Loucy (cell line): ENCODE measurements around the gene TJP2.

Source experiments
- EZH2phosphoT487 ChIP-seq: fragments of 200-600 bp; IDR thresholded peaks from 2 replicates; pipeline ENCODE4 v1.6.1; 2018; ENCODE audit warnings: antibody characterized with exemption, mild to moderate bottlenecking, moderate library complexity, borderline replicate concordance
- TF ChIP-seq, protein P1 (sequence below): fragments of 200-600 bp; sonication (generic); conservative IDR thresholded peaks from 2 replicates; pipeline ENCODE4 v1.5.1; 2014; ENCODE audit warnings: mild to moderate bottlenecking, antibody characterized with exemption, low read length

- TF ChIP-seq, protein P1, sequence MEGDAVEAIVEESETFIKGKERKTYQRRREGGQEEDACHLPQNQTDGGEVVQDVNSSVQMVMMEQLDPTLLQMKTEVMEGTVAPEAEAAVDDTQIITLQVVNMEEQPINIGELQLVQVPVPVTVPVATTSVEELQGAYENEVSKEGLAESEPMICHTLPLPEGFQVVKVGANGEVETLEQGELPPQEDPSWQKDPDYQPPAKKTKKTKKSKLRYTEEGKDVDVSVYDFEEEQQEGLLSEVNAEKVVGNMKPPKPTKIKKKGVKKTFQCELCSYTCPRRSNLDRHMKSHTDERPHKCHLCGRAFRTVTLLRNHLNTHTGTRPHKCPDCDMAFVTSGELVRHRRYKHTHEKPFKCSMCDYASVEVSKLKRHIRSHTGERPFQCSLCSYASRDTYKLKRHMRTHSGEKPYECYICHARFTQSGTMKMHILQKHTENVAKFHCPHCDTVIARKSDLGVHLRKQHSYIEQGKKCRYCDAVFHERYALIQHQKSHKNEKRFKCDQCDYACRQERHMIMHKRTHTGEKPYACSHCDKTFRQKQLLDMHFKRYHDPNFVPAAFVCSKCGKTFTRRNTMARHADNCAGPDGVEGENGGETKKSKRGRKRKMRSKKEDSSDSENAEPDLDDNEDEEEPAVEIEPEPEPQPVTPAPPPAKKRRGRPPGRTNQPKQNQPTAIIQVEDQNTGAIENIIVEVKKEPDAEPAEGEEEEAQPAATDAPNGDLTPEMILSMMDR, result no peak
- no peak for TF ChIP-seq EZH2phosphoT487
Observed at GRCh38 chr9:69258551-69258950, 84.5 kb downstream of the TJP2 start.
